WTC11 (cell line): ENCODE data around the gene NAV2. TPM values are rescaled to one million over a fixed set of nuclear protein-coding genes. Genes with fewer than 3 reads are reported as not detected.

ENCODE experiments used
- ATAC-seq: fragments of 200-7000 bp; cut with Tn5 transposase; 2 replicates; pipeline ENCODE4 v1.10.0; 2021; ENCODE audit warnings: mild to moderate bottlenecking, moderate library complexity
- CTCF ChIA-PET: fragments of 300-600 bp; sonication (Branson Sonifier 250); formaldehyde crosslinking; loops from one replicate; lab custom pipeline; 2021; ENCODE audit warnings: antibody characterized with exemption; lab: Charles Lee
- POLR2A ChIA-PET: fragments of 350-600 bp; sonication (Branson Sonifier 250); formaldehyde crosslinking; loops from one replicate; lab custom pipeline; 2021; ENCODE audit warnings: antibody characterized with exemption; lab: Charles Lee
- DNase-seq: peaks from one replicate; pipeline ENCODE4 v3.0.0; 2021; ENCODE audit warnings: low spot score
- H3K27ac Mint-ChIP-seq: 2 replicates; pipeline ENCODE4 v1.8.0; 2021; ENCODE audit warnings: mixed read lengths
- H3K27me3 Mint-ChIP-seq: 2 replicates; pipeline ENCODE4 v1.8.0; 2021; ENCODE audit warnings: low read depth, mild to moderate bottlenecking, moderate library complexity, mixed read lengths
- H3K36me3 Mint-ChIP-seq: 2 replicates; pipeline ENCODE4 v1.8.0; 2021; ENCODE audit warnings: mixed read lengths
- H3K4me1 Mint-ChIP-seq: 2 replicates; pipeline ENCODE4 v1.8.0; 2022; ENCODE audit warnings: mixed read lengths
- H3K4me3 Mint-ChIP-seq: 2 replicates; pipeline ENCODE4 v1.8.0; 2021; ENCODE audit warnings: mild to moderate bottlenecking, moderate library complexity, mixed read lengths
- H3K9me3 Mint-ChIP-seq: 2 replicates; pipeline ENCODE4 v1.8.0; 2021; ENCODE audit warnings: mixed read lengths
- ATF3 ChIP-seq: sonication (generic); formaldehyde crosslinking; conservative IDR thresholded peaks from 2 replicates; pipeline ENCODE4 v1.8.1; 2022; ENCODE audit warnings: mild to moderate bottlenecking, missing genetic modification reagents
- ESRRA ChIP-seq: sonication (generic); formaldehyde crosslinking; IDR thresholded peaks from 2 replicates; pipeline ENCODE4 v1.8.1; 2022; ENCODE audit warnings: mild to moderate bottlenecking, missing genetic modification reagents, borderline replicate concordance
- GABPB1 ChIP-seq: sonication (generic); formaldehyde crosslinking; IDR thresholded peaks from 2 replicates; pipeline ENCODE4 v1.8.1; 2023; ENCODE audit warnings: mild to moderate bottlenecking, missing genetic modification reagents
- GTF2I ChIP-seq: fragments of 250-450 bp; sonication (Bioruptor Pico); conservative IDR thresholded peaks from 2 replicates; pipeline ENCODE4 v1.4.0; 2021; ENCODE audit warnings: mild to moderate bottlenecking
- MXD4 ChIP-seq: fragments of 250-450 bp; sonication (Bioruptor Pico); IDR thresholded peaks from 2 replicates; pipeline ENCODE4 v1.8.0; 2021; ENCODE audit warnings: mild to moderate bottlenecking, moderate library complexity, borderline replicate concordance
- NR2C2 ChIP-seq: sonication (generic); formaldehyde crosslinking; IDR thresholded peaks from 2 replicates; pipeline ENCODE4 v1.8.0; 2022; ENCODE audit warnings: mild to moderate bottlenecking, missing genetic modification reagents
- PRRX2 ChIP-seq: fragments of 250-450 bp; sonication (Bioruptor Pico); IDR thresholded peaks from 2 replicates; pipeline ENCODE4 v1.8.0; 2021; ENCODE audit warnings: mild to moderate bottlenecking
- RORB ChIP-seq: fragments of 250-450 bp; sonication (Bioruptor Pico); IDR thresholded peaks from 2 replicates; pipeline ENCODE4 v1.9.0; 2021; ENCODE audit warnings: mild to moderate bottlenecking
- SOX15 ChIP-seq: fragments of 250-450 bp; sonication (Bioruptor Pico); IDR thresholded peaks from 2 replicates; pipeline ENCODE4 v1.9.0; 2021; ENCODE audit warnings: mild to moderate bottlenecking
- SP1 ChIP-seq: sonication (generic); formaldehyde crosslinking; conservative IDR thresholded peaks from 2 replicates; pipeline ENCODE4 v1.8.1; 2022; ENCODE audit warnings: missing genetic modification reagents
- TCF7 ChIP-seq: sonication (generic); formaldehyde crosslinking; IDR thresholded peaks from 2 replicates; pipeline ENCODE4 v1.8.0; 2022; ENCODE audit warnings: mild to moderate bottlenecking, low read depth, missing genetic modification reagents, moderate library complexity
- TEAD4 ChIP-seq: sonication (generic); formaldehyde crosslinking; IDR thresholded peaks from 2 replicates; pipeline ENCODE4 v1.8.0; 2022; ENCODE audit warnings: mild to moderate bottlenecking, missing genetic modification reagents
- ZBTB43 ChIP-seq: sonication (generic); formaldehyde crosslinking; IDR thresholded peaks from 2 replicates; pipeline ENCODE4 v1.8.1; 2023; ENCODE audit warnings: mild to moderate bottlenecking, missing genetic modification reagents
- ZNF121 ChIP-seq: sonication (generic); formaldehyde crosslinking; IDR thresholded peaks from 2 replicates; pipeline ENCODE4 v1.8.0; 2023; ENCODE audit warnings: missing genetic modification reagents
- ZNF532 ChIP-seq: fragments of 250-450 bp; sonication (Bioruptor Pico); IDR thresholded peaks from 2 replicates; pipeline ENCODE4 v1.9.0; 2021; ENCODE audit warnings: mild to moderate bottlenecking, borderline replicate concordance
- ZNF671 ChIP-seq: fragments of 250-450 bp; sonication (Bioruptor Pico); IDR thresholded peaks from 2 replicates; pipeline ENCODE4 v1.8.0; 2021; ENCODE audit warnings: mild to moderate bottlenecking
- total RNA-seq: library from RNA; stranded (reverse); gene quantifications from 3 replicates; pipeline ENCODE4 v1.2.3, GENCODE V29; 2021
- TF ChIP-seq, protein P1 (sequence below): fragments of 250-450 bp; sonication (Bioruptor Pico); IDR thresholded peaks from 2 replicates; pipeline ENCODE4 v2.1.2; 2022; ENCODE audit warnings: mild to moderate bottlenecking, moderate library complexity
- TF ChIP-seq, protein P2 (sequence below): fragments of 200-600 bp; IDR thresholded peaks from 2 replicates; pipeline ENCODE4 v1.8.0; 2022; ENCODE audit warnings: antibody characterized with exemption
- TF ChIP-seq, protein P3 (sequence below): sonication (generic); formaldehyde crosslinking; IDR thresholded peaks from 2 replicates; pipeline ENCODE4 v1.8.0; 2023; ENCODE audit warnings: mild to moderate bottlenecking, missing genetic modification reagents
- TF ChIP-seq, protein P4 (sequence below): fragments of 250-450 bp; sonication (Bioruptor Pico); IDR thresholded peaks from 2 replicates; pipeline ENCODE4 v1.9.0; 2021; ENCODE audit warnings: moderate library complexity, mild to moderate bottlenecking, inconsistent platforms, borderline replicate concordance

NAV2 gene
- total RNA-seq, 1 experiment from 2014 or later: 42.8 TPM

- ATAC-seq (no peak), DNase-seq (no peak)
- ChIA-PET POLR2A (no interaction called here), CTCF (no interaction called here)
- Mint-ChIP-seq H3K27ac (no peak overlapping the region), H3K9me3 (peaks cover 4% of the 10 kb centered on the region), H3K4me3 (no peak overlapping the region), H3K4me1 (peaks cover 21% of the 10 kb centered on the region), H3K27me3 (no peaks in the 10 kb centered on the region), H3K36me3 (peaks cover 26% of the 10 kb centered on the region)
- TF ChIP-seq RORB (CRISPR knock-in tag): no peak
- no peak for TF ChIP-seq ZNF121
- TF ChIP-seq PRRX2: no peak
- no peak for TF ChIP-seq SOX15 (CRISPR knock-in tag)
- TF ChIP-seq GTF2I (CRISPR knock-in tag): no peak
- TF ChIP-seq NR2C2 (CRISPR knock-in tag): no peak
- TF ChIP-seq GABPB1 (CRISPR knock-in tag): no peak
- TF ChIP-seq TCF7 (CRISPR knock-in tag): no peak
- TF ChIP-seq, protein P1, sequence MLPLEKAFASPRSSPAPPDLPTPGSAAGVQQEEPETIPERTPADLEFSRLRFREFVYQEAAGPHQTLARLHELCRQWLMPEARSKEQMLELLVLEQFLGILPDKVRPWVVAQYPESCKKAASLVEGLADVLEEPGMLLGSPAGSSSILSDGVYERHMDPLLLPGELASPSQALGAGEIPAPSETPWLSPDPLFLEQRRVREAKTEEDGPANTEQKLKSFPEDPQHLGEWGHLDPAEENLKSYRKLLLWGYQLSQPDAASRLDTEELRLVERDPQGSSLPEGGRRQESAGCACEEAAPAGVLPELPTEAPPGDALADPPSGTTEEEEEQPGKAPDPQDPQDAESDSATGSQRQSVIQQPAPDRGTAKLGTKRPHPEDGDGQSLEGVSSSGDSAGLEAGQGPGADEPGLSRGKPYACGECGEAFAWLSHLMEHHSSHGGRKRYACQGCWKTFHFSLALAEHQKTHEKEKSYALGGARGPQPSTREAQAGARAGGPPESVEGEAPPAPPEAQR (CRISPR knock-in tag): no peak
These were observed 177.7 kb downstream of the NAV2 start for GRCh38 chr11:19890308-19890707.

GRCh38 chr11:19891022-19891421 lies 178.4 kb downstream of the NAV2 start:
- DNase-seq (no peak), ATAC-seq (no peak)
- H3K4me1 Mint-ChIP-seq: peaks cover 26% of the 10 kb centered on the region
- peaks cover 26% of the 10 kb centered on the region for H3K36me3 Mint-ChIP-seq
- ChIA-PET CTCF (no interaction called here), POLR2A (no interaction called here)
- no peak overlapping the region for H3K4me3 Mint-ChIP-seq
- H3K27me3 Mint-ChIP-seq: no peaks in the 10 kb centered on the region
- TF ChIP-seq, protein P2, sequence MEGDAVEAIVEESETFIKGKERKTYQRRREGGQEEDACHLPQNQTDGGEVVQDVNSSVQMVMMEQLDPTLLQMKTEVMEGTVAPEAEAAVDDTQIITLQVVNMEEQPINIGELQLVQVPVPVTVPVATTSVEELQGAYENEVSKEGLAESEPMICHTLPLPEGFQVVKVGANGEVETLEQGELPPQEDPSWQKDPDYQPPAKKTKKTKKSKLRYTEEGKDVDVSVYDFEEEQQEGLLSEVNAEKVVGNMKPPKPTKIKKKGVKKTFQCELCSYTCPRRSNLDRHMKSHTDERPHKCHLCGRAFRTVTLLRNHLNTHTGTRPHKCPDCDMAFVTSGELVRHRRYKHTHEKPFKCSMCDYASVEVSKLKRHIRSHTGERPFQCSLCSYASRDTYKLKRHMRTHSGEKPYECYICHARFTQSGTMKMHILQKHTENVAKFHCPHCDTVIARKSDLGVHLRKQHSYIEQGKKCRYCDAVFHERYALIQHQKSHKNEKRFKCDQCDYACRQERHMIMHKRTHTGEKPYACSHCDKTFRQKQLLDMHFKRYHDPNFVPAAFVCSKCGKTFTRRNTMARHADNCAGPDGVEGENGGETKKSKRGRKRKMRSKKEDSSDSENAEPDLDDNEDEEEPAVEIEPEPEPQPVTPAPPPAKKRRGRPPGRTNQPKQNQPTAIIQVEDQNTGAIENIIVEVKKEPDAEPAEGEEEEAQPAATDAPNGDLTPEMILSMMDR: no peak
- TF ChIP-seq TEAD4 (no peak), ATF3 (CRISPR knock-in tag) (no peak), SP1 (no peak), ZNF121 (no peak), ZNF671 (CRISPR knock-in tag) (no peak)
- TF ChIP-seq, protein P3, sequence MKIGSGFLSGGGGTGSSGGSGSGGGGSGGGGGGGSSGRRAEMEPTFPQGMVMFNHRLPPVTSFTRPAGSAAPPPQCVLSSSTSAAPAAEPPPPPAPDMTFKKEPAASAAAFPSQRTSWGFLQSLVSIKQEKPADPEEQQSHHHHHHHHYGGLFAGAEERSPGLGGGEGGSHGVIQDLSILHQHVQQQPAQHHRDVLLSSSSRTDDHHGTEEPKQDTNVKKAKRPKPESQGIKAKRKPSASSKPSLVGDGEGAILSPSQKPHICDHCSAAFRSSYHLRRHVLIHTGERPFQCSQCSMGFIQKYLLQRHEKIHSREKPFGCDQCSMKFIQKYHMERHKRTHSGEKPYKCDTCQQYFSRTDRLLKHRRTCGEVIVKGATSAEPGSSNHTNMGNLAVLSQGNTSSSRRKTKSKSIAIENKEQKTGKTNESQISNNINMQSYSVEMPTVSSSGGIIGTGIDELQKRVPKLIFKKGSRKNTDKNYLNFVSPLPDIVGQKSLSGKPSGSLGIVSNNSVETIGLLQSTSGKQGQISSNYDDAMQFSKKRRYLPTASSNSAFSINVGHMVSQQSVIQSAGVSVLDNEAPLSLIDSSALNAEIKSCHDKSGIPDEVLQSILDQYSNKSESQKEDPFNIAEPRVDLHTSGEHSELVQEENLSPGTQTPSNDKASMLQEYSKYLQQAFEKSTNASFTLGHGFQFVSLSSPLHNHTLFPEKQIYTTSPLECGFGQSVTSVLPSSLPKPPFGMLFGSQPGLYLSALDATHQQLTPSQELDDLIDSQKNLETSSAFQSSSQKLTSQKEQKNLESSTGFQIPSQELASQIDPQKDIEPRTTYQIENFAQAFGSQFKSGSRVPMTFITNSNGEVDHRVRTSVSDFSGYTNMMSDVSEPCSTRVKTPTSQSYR (CRISPR knock-in tag): no peak
- H3K9me3 Mint-ChIP-seq: peaks cover 4% of the 10 kb centered on the region
- H3K27ac Mint-ChIP-seq: no peak overlapping the region

- DNase-seq (no peak), ATAC-seq (no peak; the same call in 1 of the 2 replicates)
- no peak overlapping the region for H3K4me3 Mint-ChIP-seq
- H3K36me3 Mint-ChIP-seq: peaks cover 30% of the 10 kb centered on the region
- no peaks in the 10 kb centered on the region for H3K27me3 Mint-ChIP-seq
- peaks cover 4% of the 10 kb centered on the region for H3K9me3 Mint-ChIP-seq
- H3K27ac Mint-ChIP-seq: no peak overlapping the region; the same call in 1 of the 2 replicates
- H3K4me1 Mint-ChIP-seq: peaks cover 26% of the 10 kb centered on the region
- ChIA-PET CTCF (interaction anchor here (0.7 to 1.0 kb wide), 2 partner anchors 11 to 61 kb away, joined by 3 read pairs; no protein-coding TSS in a partner anchor), POLR2A (no interaction called here)
- TF ChIP-seq ZBTB43 (CRISPR knock-in tag): no peak
- TF ChIP-seq, protein P4, sequence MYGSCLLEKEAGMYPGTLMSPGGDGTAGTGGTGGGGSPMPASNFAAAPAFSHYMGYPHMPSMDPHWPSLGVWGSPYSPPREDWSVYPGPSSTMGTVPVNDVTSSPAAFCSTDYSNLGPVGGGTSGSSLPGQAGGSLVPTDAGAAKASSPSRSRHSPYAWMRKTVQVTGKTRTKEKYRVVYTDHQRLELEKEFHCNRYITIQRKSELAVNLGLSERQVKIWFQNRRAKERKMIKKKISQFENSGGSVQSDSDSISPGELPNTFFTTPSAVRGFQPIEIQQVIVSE (CRISPR knock-in tag): no peak
- TF ChIP-seq ZNF532: no peak
- TF ChIP-seq MXD4: no peak
- no peak for TF ChIP-seq ESRRA (CRISPR knock-in tag)
These were observed 179.8 kb downstream of the NAV2 start for GRCh38 chr11:19892387-19892786.
